GM19372 (cell line): ENCODE results near the gene SNX20.

Source experiments
- ATAC-seq: cut with Tn5 transposase; IDR thresholded peaks from one replicate; pipeline ENCODE4 v1.9.1; 2021; ENCODE audit warnings: mild to moderate bottlenecking, low read depth, moderate library complexity; ENCODE audit not compliant: unreplicated experiment

Gene SNX20, protein sequence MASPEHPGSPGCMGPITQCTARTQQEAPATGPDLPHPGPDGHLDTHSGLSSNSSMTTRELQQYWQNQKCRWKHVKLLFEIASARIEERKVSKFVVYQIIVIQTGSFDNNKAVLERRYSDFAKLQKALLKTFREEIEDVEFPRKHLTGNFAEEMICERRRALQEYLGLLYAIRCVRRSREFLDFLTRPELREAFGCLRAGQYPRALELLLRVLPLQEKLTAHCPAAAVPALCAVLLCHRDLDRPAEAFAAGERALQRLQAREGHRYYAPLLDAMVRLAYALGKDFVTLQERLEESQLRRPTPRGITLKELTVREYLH

DNA sequence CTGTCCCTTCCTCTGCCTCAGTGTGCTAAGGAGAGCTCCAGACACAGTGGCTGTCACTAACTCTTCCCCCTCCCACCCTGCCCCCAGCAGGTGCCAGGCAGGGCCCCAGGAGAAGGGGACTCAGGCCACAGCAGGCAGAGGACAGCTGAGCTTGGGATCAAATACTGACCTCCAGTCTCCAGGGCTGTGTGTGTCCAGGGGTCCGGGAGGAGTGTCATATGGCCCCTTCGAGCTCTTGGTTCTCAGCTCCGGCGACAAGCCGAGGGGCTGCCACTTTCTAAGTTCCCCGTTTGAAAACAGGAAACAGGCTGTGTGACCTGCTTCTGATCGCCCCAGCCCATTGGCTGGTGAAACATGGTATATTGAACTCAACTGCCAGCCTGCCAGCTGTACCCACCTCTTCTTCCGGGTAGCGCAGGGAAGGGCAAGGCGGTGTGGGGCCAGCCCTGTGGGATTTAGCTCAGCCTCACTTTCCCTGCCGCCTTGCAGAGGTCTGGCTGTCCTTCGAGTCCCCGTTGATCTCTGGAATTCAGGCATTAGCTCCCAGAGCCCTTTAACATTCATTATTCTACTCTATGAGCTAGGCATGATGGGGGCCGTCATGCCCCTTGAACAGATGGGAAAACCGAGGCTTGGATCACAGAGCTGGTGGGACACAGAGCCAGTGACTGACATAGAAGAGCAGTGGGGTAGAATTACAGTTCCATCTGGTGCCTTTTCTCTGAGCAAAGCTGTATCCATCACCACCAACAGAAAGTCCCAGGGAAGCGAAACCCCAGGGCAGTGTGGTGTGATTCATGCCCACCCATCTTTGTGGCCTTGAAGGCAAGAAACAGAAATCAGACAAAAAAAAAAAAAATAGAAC, at the start of gene SNX20:
TSS of gene SNX20 (minus strand) at position 292 of the 865 bp plus-strand sequence. CDS start 3,786 bp downstream, outside the sequence.
- ATAC-seq, result peak; percentile 37

DNA sequence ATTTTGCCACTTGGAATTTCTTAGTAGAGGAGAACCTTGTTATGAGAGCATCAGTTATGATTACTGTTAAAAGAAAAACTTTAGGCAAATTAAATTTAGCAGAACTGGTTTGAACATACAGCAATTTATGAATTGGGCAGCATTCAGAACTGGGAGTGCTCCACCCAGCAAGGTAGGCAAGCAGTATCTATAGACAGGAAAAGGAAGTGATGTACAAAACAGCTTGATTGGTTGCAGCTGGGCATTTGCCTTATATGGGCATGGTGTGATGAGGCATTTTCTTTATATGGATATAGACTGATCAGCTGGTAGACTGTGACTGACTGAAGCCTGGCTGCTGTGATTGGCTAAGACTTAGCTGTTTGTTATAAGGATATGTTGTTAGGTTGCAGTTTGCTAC, 43.2 kb upstream of the SNX20 start:
- ATAC-seq, result no peak

DNA sequence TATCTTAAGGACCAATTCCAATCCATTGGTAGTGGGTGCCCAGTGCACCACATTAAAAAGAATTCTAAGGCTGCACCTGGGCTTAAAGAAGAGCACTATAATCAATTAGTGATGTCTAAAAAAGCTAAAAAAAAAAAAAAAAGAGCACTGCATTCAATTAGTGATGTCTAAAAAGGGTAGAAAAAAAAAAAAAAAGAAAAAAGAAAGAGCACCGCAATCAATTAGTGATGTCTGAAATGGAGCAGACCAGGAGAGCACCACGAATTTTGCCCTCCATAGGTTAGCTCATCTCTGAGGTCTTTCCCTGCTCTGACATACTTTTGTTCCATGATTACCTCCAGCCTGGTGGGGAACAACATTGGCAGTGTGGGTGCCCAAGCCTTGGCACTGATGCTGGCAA, 41.8 kb upstream of the SNX20 start:
- no peak for ATAC-seq

DNA sequence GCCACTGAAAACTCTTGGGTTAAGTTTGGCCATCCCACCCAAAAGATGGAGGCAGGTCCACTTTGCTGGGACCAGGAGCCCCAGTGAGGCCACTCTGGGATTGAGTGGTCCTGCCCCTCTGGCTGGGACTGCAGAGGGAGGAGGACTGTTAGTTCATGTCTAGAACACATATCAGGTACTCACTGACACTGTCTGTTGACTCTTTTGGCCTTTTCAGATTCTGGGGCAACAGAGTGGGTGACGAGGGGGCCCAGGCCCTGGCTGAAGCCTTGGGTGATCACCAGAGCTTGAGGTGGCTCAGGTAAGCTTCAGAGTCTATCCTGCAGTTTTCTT, 41.3 kb upstream of the SNX20 start:
- ATAC-seq, result no peak

DNA sequence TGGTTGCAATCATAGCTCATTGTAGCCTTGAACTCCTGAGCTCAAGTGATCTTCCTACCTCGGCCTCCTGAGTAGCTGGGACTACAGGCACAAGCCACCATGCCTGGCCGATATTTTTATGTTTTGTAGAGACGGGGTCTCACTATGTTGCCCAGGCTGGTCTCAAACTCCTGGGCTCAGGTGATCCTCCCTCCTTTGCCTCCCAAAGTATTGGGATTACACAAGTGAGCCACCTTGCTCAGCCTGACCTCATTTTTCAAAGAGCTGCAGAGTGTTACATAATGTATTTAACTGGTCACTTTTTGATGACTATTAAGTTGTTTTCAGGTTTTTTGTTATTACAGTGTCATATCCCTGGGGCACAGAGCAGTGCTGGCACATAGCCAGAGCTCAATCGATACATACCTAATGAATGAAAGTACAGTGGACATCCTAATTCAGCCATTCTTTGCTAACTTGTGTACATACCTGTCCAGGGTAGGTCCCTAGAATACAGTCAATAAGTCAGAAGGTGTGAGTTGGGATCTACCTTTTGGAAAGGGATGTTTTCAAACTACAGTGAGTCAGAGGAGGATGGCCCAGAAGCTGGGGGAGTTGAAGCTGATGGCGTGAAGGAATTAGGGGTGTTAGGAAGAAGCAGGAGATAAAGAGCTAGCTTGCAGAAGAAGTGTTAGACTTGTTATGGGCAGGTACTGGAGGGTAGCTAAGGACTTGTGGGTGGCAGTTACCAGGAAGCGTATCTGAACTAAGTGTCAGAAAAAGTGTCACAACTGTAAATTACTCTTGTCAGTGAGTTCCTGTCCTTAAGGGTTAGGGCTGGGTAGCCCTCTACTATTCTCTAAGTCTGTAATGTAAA, 40.7 kb upstream of the SNX20 start:
- no peak for ATAC-seq

DNA sequence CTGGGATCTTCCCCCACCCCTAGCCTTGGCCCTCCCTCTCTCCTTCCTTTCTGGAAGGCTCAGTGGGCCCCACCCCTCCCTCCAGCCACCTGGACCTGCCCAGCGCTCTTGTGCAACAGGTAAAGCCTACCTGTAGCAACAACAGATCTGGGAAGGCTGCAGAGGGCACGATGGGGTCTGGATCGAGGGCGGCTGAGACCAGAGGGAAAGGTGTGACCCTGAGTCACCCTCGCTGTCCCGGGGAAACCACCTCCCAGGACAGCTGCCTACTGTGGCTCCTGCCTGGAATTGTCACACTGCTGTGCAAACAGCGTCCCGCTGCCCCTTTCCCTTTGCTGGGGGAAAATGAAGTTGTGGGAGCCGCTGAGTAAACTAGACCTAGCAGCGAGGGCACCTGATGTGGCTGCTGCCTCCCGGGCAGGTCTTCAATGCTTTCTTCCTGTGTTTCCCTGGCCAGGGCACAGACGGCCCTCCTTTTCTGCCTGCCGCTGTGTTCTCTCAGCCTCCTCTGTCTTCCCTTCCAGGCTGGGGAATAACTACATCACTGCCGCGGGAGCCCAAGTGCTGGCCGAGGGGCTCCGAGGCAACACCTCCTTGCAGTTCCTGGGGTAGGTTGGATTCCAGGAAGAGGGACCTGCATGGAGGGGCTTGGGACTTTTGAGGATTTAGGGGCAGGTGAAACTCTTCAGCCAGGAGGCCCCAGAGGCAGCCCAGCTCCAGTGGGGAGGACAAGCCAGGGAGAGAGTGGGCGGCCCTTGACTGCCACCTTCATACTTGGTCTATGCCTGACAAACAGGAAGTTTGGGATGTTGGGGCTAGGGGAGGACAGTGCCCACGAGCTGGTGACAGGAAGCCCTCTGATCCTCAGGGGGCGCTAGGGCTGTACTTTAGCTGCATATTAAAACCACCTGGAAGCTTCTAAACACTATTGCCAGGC, 38.6 kb upstream of the SNX20 start:
- no peak for ATAC-seq

DNA sequence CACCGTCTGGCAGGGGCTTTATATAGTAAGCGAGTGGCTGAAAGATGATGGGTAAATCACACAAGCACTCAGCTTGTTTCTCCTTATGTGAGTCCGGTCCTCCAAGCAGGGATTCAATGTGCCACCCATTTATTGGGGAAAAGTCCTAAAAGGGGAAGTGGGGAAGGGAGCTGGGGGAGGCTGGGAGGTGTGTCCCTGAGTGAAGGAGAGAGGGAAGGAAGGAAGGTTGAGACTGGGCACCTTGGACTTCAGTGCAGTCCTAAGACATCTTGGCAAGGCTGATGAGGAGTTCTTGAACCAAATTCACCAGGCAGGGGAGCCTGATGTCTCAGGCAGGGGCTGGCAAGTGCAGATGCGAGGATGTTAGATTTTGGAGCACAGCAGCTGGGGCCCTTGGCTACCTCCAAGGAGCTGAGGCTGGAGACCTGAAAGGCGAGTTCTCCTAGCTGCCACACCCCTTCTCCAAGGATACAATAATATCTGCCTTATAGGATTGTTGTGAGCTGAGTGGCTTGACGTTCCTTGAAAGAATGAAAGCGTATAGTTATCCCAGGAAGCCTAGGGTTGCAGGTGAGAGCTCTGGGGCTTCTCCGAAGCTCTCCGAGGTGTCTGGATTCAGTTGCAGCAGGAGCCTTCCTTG, 37.8 kb upstream of the SNX20 start:
- no peak for ATAC-seq

DNA sequence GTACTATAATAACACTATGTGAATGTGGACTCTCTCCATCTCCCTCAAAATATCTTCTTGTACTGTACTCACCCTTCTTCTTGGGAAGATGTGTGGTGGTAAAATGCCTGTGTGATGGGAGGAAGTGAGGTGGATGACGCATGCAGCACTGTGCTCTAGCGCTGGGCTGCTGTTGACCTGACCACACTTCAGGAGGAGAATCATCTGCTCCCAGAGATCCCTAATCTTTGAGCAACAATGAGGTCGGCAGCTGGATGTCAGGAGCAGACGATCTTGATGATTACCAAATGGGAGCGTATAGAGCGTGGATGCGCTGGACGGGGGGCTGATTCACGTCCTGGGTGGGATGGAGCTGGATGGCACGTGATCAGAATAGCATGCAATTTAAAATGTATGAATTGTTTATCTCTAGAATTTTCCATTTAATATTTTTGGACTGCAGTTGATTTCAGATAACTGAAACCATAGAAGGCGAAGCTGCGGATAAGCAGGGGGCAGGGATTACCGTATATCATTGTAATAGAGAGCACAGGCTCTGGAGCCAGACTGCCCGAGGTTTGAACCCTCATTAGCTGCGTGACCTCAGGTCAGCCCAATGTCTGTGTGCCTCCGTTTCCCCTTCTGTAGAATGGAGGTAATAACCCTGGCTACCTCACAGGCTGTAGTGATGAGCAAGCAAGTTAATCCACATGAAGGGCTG, 37.1 kb upstream of the SNX20 start:
- no peak for ATAC-seq

DNA sequence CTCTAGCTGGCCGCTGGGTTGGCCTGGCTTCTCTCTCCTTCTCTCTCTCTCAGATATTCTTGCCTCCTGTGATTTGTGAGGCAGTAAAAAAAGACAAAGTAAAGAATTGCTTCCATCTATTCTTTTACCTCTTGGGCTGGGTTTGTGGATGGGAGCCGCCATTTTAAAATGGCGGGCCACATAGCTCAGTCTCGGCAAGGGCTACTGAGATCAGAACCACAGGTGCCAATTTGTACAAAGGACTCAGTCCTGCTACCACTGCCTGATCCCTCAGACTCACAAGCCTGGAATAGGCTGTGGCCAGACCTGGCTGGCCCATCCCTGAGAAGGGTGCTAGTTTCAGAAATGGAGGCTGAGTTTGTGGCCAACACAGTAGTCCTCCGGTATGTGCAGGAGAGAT, 36.4 kb upstream of the SNX20 start:
- ATAC-seq, result no peak

DNA sequence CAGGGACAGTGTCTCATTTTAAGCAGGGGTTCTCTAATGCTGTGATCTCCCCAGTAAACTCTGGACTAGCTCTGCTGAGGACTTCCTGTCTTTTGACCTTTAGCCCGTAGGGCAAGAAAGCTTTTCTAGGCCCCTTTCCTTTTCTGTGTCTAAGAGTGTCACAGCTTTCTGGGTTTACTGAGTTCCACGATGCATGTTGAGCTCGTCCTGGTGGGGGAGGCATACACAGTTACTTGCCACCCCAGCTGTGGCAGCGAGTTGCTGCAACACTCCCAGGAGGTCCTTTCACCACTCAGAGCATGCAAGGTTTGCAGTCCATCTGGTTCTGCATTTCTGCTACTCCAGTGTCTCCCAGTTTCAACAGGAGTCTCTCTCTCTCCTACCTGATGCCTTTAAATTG, 36.0 kb upstream of the SNX20 start:
- no peak for ATAC-seq

DNA sequence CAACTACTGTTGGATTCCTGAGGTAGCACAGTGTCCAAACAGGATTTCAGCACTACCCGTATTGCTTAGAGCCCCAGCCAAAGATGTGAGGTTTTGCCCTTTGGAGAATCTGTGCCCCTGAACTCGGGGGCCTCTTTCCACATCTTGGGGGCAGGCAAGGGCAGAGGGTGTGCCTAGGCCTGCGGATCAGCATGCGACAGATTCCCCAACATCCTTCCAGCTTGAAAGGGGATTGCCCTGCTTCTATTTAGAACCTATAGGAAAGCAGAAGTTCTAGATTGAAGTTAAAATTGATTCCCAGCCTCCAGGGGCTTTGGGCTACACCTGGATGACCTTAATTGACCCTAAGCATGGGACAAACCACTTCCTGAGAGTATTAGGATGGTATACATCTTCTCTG, 31.8 kb upstream of the SNX20 start:
- ATAC-seq, result no peak

DNA sequence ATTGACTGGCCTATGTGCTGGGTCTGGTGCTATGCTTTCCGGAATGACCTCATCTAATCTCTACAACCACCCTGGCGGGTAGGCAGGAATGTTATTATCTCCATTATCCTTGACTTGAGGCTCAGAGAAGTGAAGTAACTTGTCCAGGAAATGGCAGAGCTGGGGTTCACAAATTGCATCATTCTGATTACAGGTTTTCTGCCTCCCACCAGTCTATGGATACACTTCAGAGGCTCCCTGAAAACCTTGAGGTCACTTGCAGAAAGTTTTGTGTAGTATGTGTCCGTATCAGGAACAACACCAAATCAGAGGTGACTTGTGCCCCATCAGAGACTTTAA, 31.4 kb upstream of the SNX20 start:
- no peak for ATAC-seq

DNA sequence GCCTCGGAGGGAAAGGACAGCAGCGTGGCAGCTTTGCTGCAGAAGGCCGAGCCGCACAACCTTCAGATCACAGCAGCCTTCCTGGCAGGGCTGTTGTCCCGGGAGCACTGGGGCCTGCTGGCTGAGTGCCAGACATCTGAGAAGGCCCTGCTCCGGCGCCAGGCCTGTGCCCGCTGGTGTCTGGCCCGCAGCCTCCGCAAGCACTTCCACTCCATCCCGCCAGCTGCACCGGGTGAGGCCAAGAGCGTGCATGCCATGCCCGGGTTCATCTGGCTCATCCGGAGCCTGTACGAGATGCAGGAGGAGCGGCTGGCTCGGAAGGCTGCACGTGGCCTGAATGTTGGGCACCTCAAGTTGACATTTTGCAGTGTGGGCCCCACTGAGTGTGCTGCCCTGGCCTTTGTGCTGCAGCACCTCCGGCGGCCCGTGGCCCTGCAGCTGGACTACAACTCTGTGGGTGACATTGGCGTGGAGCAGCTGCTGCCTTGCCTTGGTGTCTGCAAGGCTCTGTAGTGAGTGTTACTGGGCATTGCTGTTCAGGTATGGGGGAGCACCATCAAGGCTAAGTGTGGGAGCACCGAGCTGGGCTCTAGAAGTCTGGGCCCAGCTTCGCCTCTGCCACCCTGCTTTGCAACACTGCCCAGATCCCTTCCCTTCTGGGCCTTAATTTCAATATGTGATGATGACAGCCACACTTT, 30.9 kb upstream of the SNX20 start:
- no peak for ATAC-seq

DNA sequence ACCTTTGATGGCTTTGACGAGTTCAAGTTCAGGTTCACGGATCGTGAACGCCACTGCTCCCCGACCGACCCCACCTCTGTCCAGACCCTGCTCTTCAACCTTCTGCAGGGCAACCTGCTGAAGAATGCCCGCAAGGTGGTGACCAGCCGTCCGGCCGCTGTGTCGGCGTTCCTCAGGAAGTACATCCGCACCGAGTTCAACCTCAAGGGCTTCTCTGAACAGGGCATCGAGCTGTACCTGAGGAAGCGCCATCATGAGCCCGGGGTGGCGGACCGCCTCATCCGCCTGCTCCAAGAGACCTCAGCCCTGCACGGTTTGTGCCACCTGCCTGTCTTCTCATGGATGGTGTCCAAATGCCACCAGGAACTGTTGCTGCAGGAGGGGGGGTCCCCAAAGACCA, 29.9 kb upstream of the SNX20 start:
- ATAC-seq, result no peak

DNA sequence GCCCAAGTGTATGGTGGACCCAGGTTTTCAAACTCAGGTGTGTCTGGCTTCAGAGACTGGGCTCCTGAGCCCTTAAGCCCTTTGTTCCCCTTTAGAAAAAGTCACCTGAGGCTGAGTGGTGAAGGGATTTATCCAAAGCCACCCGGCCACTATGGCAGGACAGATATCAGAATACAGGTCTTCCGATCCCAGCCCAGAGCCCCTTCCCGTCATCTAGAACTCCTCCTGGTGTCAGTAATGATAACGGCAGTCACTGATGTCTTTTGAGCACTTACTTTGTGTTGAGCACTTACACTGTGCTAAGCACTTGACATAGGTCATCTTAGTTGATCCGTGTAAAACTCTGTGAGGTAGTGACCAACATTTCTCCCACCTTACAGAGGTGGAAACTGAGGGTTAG, 28.9 kb upstream of the SNX20 start:
- ATAC-seq, result no peak

DNA sequence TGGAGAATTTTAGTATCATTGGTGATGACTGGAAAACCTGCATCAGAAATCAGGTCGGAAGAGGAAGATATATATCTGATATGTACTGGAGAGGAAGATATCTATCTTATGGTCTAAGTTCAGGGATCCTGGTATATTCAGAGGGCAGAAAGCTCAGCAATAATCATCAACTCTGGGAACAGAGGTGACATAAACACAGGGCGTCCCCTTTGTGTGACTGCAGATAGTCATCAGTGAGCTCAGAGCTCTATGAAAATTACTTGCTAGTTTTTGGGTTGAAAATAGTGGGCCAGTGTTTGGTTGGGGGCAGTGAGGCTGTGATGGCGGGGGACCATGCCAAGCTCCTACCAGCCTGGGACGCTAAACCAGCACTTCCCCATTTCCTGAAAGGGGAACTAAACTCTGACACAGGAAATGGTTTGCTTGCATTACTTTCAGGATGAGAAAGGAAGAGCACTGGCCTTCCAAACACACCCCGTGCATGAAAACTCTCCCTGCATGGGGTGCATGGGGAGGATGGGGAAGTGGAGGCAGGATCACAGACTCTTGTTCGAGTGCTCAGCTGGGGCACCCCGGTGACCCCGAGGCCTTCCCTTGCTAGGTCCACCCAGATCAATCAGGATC, 28.1 kb upstream of the SNX20 start:
- no peak for ATAC-seq

DNA sequence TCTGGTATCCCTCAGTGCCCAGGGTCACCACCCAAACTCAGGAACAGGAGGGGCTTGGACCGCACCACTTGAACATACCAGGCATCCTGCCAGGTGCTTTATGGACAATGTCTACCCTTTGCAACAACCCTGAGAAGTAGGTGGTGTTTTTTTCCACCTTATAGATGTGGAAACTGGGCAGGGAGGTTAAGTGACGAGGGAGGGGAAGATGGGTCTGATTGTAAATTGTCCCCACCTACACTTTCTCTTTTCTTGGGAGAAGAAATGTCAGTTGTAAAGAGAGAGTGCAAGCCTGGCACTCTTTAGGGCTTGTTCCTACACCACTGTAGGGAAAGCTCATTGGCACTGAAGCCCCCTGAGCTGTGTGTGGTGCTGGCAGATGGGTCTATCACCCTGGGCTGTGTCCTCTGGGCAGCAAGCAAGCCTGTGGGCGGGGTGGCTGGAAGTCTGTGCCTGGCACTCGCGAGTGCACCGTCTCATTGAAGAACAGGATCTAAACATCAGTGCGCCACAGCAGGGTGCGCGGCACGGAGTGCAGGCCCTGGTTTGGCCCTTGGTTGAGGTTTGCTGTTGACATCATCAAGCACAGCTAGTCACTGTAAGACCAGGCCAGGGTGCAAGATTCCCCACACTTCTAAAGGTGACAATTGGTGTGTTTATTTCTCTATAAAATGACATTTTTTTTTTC, 27.4 kb upstream of the SNX20 start:
- ATAC-seq, result no peak

DNA sequence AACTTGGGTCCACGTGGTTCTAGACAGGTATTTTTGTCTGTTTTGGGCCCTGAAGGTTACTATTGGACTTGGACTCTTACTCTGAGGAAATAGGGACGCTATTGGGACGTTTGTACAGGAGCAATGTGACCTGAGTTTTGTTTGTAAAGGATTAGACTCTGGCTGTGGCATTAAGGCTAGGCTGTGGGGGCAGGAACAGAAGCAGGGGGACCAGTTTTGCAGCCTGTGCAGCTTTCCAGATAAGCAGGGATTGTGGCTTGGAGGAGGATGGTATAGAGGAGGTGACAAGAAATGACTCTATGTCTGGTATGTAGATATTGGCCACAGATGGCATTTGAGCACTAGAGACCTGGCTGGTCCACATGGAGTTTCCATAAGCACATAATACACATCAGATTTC, 25.1 kb upstream of the SNX20 start:
- no peak for ATAC-seq
